Right cardiac atrium (tissue), 5 donors: ENCODE data around the gene C1D. TPM values are rescaled to one million over a fixed set of nuclear protein-coding genes. Genes with fewer than 3 reads are reported as not detected.

Experiments
- ATAC-seq, 2 donors: fragments of 200-7000 bp; cut with Tn5 transposase; one replicate each; pipeline versions ENCODE4 v1.8.0 to v1.9.1; 2020; ENCODE audit warnings: moderate library complexity in 2 of 2, mild to moderate bottlenecking in 1 of 2
- DNase-seq, 3 donors: peaks; one replicate each; pipeline ENCODE4 v3.0.0-alpha.2; 2020
- H3K27ac ChIP-seq: one replicate; pipeline ENCODE4 v1.5.1; 2013; ENCODE audit warnings: mild to moderate bottlenecking, low read length, control low read depth, moderate library complexity
- H3K27me3 ChIP-seq: one replicate; pipeline ENCODE4 v1.6.1; 2013; ENCODE audit not compliant: control insufficient read depth, insufficient read depth
- H3K4me1 ChIP-seq: one replicate; pipeline ENCODE4 v1.6.1; 2013; ENCODE audit warnings: low read length; ENCODE audit not compliant: control insufficient read depth, insufficient read depth
- H3K4me3 ChIP-seq: one replicate; pipeline ENCODE4 v1.5.1; 2013; ENCODE audit warnings: low read length, control low read depth
- H3K9me3 ChIP-seq: one replicate; pipeline ENCODE4 v1.6.1; 2013; ENCODE audit warnings: low read length; ENCODE audit not compliant: control insufficient read depth
- WGBS: extraction: QIAGEN DNeasy Blood & Tissue Kit; methylation state at CpG from one replicate; pipeline ENCODE4 v1.1.7; 2013; 5-methylcytosine and 5-hydroxymethylcytosine counted together
- intact Hi-C, 4 donors: fragments of 100-400 bp; cut with DNase I; formaldehyde crosslinking; loops; one replicate each; pipeline versions ENCODE4 v1.11.0 to v1.14.0; 2022 to 2023
- polyA plus RNA-seq: library from polyadenylated mRNA; stranded (reverse); fragments of 200-250 nt; gene quantifications from one replicate; pipeline ENCODE4 v1.2.3, GENCODE V29; 2013
- total RNA-seq, 4 donors: library from RNA; stranded (reverse); fragmentation: NEBNext Ultra II Directional; extraction: Animal tissue kit (Norgen Biotek cat#: 25700); gene quantifications; one replicate each; pipeline ENCODE4 v1.2.1, GENCODE V29; 2021
- donor health status: healthy with polysubstance abuse.
- donor health status: DM: no; HTN: yes; CAD: no.
- donor health status: DM: no; HTN: no; CAD: no.
- donor health status: DM: no; HTN: yes; CAD: no; lungs with severe emphysema.
- donor health status: DM: yes; HTN: yes; CAD: no.

C1D gene
- total and polyA plus RNA-seq, 5 donors = 13.5 to 21.2 (median 17.6) TPM

DNA sequence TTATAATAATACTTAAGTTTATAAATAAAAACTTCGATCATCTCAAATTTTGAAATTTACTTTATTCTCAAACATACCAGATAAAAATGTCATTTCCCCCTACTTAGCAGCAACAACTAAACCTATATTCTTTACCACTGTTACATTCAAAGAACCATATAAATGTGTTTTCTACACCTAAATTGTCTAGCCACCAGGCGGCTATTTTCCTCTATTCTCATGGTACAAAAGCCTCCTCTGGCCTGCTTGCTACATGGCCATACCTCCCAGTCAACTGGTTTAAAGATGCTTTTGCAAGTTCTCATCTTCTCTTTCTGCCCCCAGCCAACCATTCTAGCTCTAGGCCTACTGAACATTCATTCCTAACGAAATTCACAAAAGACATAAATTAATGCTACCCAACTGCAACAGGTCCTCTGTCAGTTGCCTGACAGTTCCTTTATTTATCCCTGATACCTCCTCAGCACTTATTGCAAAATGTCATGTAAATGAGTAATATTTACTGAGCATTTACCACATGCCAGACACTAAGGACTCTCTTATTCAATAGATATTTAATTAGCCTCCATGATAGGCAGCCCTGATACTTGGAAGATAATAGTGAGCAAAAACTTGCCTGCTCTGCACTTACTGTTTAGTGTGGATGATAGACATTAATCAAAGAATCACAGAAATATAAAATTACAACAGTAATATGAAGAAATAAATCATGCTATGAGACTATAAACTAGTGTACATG lies 5.0 kb downstream of the C1D start:
- no peaks in the 10 kb centered on the region for H3K27me3 ChIP-seq
- ATAC-seq (no peak), DNase-seq (no peak)
- WGBS = 89% methylated on average over 3 of the region's 3 CpGs
- H3K4me1 ChIP-seq = peaks cover 19% of the 10 kb centered on the region
- H3K4me3 ChIP-seq = no peak overlapping the region
- intact Hi-C loops = no loop called here
- H3K27ac ChIP-seq = no peak overlapping the region
- H3K9me3 ChIP-seq = no peaks in the 10 kb centered on the region

DNA sequence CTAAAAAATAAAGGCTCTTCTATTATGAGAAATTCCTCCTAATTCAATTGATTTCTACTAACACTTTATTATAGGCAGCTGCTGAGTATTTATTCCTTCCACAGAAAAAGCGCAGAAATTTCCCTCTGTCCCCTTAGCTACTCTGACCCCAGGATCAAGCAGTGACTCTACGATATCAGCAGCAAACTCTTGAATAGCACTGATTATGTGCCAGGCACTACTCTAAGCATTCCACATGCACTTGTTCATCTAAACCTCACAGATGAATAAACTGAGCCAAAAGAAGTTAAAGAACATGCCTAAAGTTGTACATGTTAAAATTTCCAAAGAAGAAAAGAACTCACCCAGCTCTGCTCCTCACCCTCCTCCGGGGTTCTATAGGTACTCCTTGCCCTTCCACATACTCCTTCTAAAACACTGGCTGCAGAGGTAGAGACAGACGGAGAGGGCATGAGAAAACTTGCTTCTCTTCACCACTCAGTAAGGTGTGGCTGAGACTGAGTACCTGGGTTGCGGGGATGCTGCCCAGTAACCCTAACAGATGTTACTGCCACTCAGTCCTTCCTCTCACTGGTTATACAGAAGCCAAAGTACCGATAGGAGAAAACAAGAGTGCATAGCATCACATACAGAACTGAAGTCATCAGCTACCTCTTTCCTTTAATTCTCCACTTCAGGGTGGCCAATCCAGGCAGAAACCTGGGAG lies 9.9 kb downstream of the C1D start:
- intact Hi-C loops = no loop called here
- WGBS = 81% methylated on average over 6 of the region's 6 CpGs
- Histone ChIP-seq H3K9me3 (no peaks in the 10 kb centered on the region), H3K4me1 (peaks cover 14% of the 10 kb centered on the region), H3K27me3 (no peaks in the 10 kb centered on the region), H3K27ac (no peak overlapping the region), H3K4me3 (no peak overlapping the region)
- DNase-seq = no peak
- ATAC-seq = no peak

DNA sequence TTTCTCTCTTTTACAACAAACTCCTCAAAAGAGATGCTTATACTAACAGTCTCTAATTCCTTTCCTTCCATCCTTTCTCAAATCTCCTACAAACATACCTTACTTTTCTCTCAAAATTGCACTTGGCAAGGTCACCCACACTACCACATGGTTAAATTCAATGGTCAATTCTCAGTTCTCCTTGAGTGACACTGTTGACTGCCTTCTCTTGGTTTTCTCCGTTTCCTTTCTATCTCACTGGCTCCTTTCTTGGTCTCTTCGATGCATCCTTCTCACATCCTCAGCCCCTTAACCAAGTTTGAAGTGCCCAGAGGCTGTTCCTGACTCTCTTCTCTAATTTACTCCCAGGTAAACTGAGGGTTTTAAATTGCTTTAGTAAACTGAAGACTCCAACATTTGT lies 12.5 kb downstream of the C1D start:
- ATAC-seq = no peak
- Histone ChIP-seq H3K27ac (no peak overlapping the region), H3K4me1 (peaks cover 13% of the 10 kb centered on the region), H3K27me3 (no peaks in the 10 kb centered on the region), H3K9me3 (no peaks in the 10 kb centered on the region), H3K4me3 (no peak overlapping the region)
- 86% methylated on average over 2 of the region's 2 CpGs for WGBS
- DNase-seq = no peak
- intact Hi-C loops = no loop called here

DNA sequence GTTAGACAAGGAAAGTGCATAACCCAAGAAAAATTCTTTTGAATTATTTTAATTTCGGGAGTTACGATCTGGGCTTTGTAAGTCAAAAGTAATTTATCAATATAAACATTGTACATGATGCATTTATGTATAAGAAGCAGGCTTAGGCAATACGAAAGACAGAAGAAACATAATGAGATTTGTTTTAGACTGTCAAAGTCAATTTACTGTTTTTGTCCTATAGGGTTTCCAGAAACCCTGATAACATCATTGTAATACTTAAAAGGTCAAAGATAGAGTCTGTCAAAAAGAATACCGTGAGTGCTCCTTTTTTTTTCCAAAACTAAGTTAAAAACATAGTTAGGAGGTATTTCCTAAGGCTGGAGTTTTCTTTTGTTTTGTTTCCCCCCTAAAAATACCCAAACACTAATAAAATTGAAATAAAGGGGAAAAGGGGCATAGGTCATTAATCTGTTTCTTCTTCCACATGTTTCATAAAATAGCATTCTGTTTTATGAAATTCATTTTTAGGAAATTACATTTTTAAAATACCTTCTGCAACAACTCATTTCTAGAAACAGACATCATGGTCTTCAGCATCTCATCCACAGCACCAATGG lies 16.1 kb downstream of the C1D start:
- DNase-seq = no peak
- no peaks in the 10 kb centered on the region for H3K9me3 ChIP-seq
- no peak for ATAC-seq
- intact Hi-C loops = no loop called here
- H3K27me3 ChIP-seq = no peaks in the 10 kb centered on the region
- H3K4me1 ChIP-seq = peaks cover 2% of the 10 kb centered on the region
- no peak overlapping the region for H3K27ac ChIP-seq
- WGBS = 83% methylated on average over 4 of the region's 4 CpGs
- H3K4me3 ChIP-seq = no peak overlapping the region

DNA sequence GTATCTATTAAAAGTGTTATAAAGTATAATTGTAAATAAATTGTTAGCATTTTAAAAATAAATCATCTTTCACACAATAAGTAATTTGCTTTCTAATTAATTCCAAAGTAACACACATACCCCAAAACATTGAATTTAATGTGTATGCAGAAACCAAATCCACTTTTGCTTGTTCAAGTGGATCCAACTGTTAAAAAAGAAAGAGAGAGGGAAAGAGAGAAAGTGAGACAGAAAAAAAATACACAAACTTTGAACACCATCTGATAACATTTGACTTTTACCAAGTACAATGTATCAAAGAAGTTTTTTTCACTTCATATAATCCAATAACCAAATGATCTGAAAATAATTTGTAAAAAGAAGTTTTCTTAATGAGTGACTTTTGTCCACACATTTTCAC lies 16.6 kb downstream of the C1D start:
- Histone ChIP-seq H3K4me3 (no peak overlapping the region), H3K4me1 (peaks cover 2% of the 10 kb centered on the region), H3K9me3 (no peaks in the 10 kb centered on the region), H3K27me3 (no peaks in the 10 kb centered on the region), H3K27ac (no peak overlapping the region)
- DNase-seq (no peak), ATAC-seq (no peak)
- intact Hi-C loops = no loop called here

DNA sequence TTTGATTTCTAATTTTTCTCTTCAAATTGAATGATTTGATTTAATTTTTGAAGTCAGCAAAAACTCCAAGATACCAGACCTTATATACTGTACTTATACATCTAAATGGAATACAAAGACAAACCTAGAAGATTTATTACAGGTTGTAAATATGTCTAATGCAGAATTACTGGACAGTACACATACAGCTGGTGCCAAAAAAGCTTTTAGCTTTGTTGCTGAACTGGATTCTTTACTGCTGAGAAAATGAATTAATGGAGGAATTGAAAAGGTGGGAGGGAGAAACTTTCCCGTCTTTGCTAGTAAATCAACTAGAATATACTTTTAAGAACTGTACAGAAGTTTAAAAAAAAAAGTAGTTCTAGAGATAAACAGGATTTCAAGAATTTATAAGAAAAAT lies 17.5 kb downstream of the C1D start:
- ATAC-seq (no peak), DNase-seq (no peak)
- intact Hi-C loops = no loop called here
- Histone ChIP-seq H3K4me3 (no peak overlapping the region), H3K4me1 (peaks cover under 1% of the 10 kb centered on the region), H3K27ac (no peak overlapping the region), H3K27me3 (no peaks in the 10 kb centered on the region), H3K9me3 (no peaks in the 10 kb centered on the region)
- WGBS = 93% methylated on average over 1 of the region's 1 CpG

DNA sequence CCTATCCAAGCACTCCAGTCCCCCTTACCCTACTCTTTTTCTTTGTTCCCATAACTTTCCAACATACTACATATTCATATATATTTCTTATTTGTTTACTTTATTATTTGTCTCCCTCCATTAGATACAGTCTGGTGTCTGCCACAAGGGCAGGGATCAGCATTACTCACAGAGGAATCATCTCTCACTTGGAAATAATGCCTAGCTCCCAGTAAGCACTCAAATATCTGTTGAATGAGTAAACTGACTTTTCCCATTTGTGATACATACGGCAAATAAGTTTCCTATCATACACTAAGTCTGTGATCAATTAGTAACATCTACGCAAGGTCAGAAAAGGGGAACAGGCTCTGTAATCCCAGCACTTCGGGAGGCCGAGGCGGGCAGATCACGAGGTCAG lies 18.7 kb downstream of the C1D start:
- Histone ChIP-seq H3K9me3 (no peaks in the 10 kb centered on the region), H3K4me1 (no peaks in the 10 kb centered on the region), H3K27me3 (no peaks in the 10 kb centered on the region), H3K4me3 (no peak overlapping the region), H3K27ac (no peak overlapping the region)
- intact Hi-C loops = no loop called here
- DNase-seq = no peak
- whole genome bisulfite sequencing = 98% methylated on average over 6 of the region's 6 CpGs
- ATAC-seq = no peak

DNA sequence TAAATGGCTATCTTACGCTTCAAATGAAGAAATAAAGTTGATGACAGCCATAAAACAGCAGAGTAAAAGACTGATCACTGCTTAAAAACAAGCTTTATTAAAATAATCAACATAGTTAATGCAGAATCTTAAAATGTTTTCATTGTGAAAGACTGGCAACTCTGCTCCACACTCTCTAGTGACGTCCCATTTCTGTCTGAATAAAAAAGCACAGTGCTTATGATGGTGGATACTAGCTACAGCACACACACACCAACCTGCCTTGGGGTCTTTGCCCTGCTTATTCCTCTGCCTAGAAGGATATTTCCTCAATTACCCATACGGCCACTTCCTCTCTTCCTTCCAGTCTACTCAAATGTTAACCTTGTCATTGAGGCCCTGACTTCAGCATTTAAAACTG lies 19.1 kb downstream of the C1D start:
- intact Hi-C loops = no loop called here
- H3K27me3 ChIP-seq = no peaks in the 10 kb centered on the region
- no peak for DNase-seq
- WGBS = 88% methylated on average over 3 of the region's 3 CpGs
- no peak overlapping the region for H3K27ac ChIP-seq
- ATAC-seq = no peak
- no peaks in the 10 kb centered on the region for H3K9me3 ChIP-seq
- H3K4me3 ChIP-seq = no peak overlapping the region
- H3K4me1 ChIP-seq = no peaks in the 10 kb centered on the region

DNA sequence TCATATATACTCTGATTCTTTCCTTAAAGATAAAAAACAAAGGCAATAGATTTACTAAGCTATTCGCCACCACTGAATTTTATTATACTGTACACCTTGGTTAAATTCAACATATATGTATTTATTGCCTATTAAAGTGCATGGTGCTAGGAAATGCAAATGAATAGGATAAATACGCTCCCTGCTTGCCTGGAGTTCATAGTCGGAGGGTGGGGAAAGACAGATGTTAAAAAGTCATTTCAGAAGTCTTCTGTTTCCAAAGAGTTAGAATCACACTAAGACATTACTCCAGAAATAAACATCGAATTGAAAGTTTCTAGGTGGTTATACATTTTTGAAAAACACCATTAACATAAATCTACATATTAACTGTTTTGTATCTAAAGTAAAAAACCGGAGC lies 19.8 kb downstream of the C1D start:
- WGBS = 92% methylated on average over 5 of the region's 5 CpGs

DNA sequence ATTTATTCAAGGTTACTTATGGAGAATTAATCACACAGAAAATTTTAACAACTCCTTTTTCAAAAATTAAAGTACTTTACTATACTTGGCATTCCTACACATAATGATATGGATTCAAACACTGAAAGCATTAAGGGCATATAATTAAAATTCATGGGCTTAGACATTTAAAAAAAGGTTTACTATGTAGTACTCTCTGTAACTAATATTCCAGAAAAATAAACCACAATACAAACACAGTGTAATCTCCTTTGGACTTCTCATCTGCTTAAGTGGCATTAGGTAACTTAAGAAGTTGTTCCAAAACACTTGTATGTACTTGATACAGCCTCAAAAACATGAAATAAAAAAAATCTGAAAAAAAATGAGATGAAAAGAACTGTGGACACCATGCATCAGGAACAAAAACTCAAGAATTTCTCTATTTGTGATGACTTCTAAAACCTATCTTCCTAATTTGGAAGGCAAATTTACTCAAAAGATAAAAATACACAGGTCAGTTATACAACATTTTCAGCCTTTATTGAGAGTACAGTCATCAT lies 21.0 kb downstream of the C1D start:
- DNase-seq (no peak), ATAC-seq (no peak)
- no peaks in the 10 kb centered on the region for H3K4me1 ChIP-seq
- H3K27ac ChIP-seq = no peak overlapping the region
- intact Hi-C loops = no loop called here
- no peaks in the 10 kb centered on the region for H3K9me3 ChIP-seq
- no peak overlapping the region for H3K4me3 ChIP-seq
- no peaks in the 10 kb centered on the region for H3K27me3 ChIP-seq

More for the DNA sequence above, 19.8 kb downstream of the C1D start:
- ATAC-seq (no peak), DNase-seq (no peak)
- H3K9me3 ChIP-seq = no peaks in the 10 kb centered on the region
- intact Hi-C loops = no loop called here
- H3K4me3 ChIP-seq = no peak overlapping the region
- H3K27ac ChIP-seq = no peak overlapping the region
- no peaks in the 10 kb centered on the region for H3K4me1 ChIP-seq
- H3K27me3 ChIP-seq = no peaks in the 10 kb centered on the region

DNA sequence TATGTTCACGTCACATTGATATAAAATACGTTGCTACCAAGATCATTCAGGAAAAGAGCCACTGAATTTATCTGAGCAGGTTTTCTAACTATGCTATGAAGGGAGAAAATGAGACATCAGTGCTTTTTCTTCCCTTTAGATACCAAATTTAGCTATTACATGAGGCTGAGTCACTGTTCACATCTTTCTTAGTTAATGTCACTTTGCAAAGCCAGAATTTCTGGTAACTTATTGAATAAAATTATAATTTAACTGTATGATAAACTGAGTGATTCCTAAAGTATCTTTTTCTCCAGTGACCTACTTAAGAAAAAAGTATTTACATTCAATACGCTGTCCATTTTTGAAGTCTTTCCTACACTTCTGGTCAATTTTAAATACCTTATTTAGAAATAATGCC lies 22.7 kb downstream of the C1D start:
- H3K27me3 ChIP-seq = no peaks in the 10 kb centered on the region
- H3K27ac ChIP-seq = no peak overlapping the region
- intact Hi-C loops = no loop called here
- no peaks in the 10 kb centered on the region for H3K4me1 ChIP-seq
- no peak for ATAC-seq
- no peaks in the 10 kb centered on the region for H3K9me3 ChIP-seq
- 92% methylated on average over 3 of the region's 3 CpGs for WGBS
- no peak for DNase-seq
- H3K4me3 ChIP-seq = no peak overlapping the region
